SH-SY5Y (cell line): Measurements from ENCODE around the gene DNAJB9.

Experiments
- GATA2 ChIP-seq: IDR thresholded peaks from 2 replicates; pipeline ENCODE4 v1.6.1; 2011; ENCODE audit warnings: mild to moderate bottlenecking, low read depth, low read length
- GATA3 ChIP-seq: IDR thresholded peaks from 2 replicates; pipeline ENCODE4 v1.6.1; 2011; ENCODE audit warnings: low read depth, mild to moderate bottlenecking, low read length, moderate library complexity

The DNAJB9 gene

GRCh38 chr7:108589874-108590273 lies 20.2 kb downstream of the DNAJB9 start:
- no peak for TF ChIP-seq GATA3
- no peak for TF ChIP-seq GATA2

GRCh38 chr7:108590606-108591005 lies 20.9 kb downstream of the DNAJB9 start:
- TF ChIP-seq GATA2 (no peak), GATA3 (no peak)

GRCh38 chr7:108592646-108593201 lies 23.1 kb downstream of the DNAJB9 start:
- no peak for TF ChIP-seq GATA3
- TF ChIP-seq GATA2 = no peak

- no peak for TF ChIP-seq GATA2
- TF ChIP-seq GATA3 = no peak
Measured at GRCh38 chr7:108596560-108596959, 26.9 kb downstream of the DNAJB9 start.

- TF ChIP-seq GATA3 = no peak
- no peak for TF ChIP-seq GATA2
Measured at GRCh38 chr7:108598153-108598552, 28.5 kb downstream of the DNAJB9 start.

GRCh38 chr7:108598914-108599580 lies 29.4 kb downstream of the DNAJB9 start:
- no peak for TF ChIP-seq GATA3
- no peak for TF ChIP-seq GATA2

- TF ChIP-seq GATA3 (no peak), GATA2 (no peak)
Measured at GRCh38 chr7:108600399-108600798, 30.7 kb downstream of the DNAJB9 start.

- no peak for TF ChIP-seq GATA2
- no peak for TF ChIP-seq GATA3
Measured at GRCh38 chr7:108603656-108604306, 34.1 kb downstream of the DNAJB9 start.

- peak; percentile 70; the same call in 1 of the 2 replicates for TF ChIP-seq GATA2
- peak; percentile 40; the same call in 1 of the 2 replicates for TF ChIP-seq GATA3
Measured at GRCh38 chr7:108604307-108605077, 34.8 kb downstream of the DNAJB9 start.

GRCh38 chr7:108605559-108606201 lies 36.0 kb downstream of the DNAJB9 start:
- no peak for TF ChIP-seq GATA2
- TF ChIP-seq GATA3 = no peak

GRCh38 chr7:108609643-108610042 lies 40.0 kb downstream of the DNAJB9 start:
- TF ChIP-seq GATA2 (no peak), GATA3 (no peak)

GRCh38 chr7:108611268-108611667 lies 41.6 kb downstream of the DNAJB9 start:
- no peak for TF ChIP-seq GATA2
- TF ChIP-seq GATA3 = no peak

GRCh38 chr7:108613147-108613948 lies 43.7 kb downstream of the DNAJB9 start:
- TF ChIP-seq GATA2 (no peak), GATA3 (no peak)

GRCh38 chr7:108613949-108614381 lies 44.3 kb downstream of the DNAJB9 start:
- TF ChIP-seq GATA3 (no peak), GATA2 (no peak)
